Stimulated activated CD4-positive, alpha-beta T cell treated with anti-CD3 and anti-CD28 coated beads, Interleukin-12 subunit alpha, Interleukin-12 subunit beta, amount 100 ng/mL, for 48 hours (primary cell): ENCODE measurements around the gene U2AF2.

Source experiments
- DNase-seq, 3 donors: peaks; one replicate each; pipeline ENCODE4 v3.0.0-alpha.2; 2020; ENCODE audit warnings: low read depth in 2 of 3, low spot score in 1 of 3

Gene U2AF2

GRCh38 chr19:55643003-55643886 lies 11.6 kb upstream of the U2AF2 start, which contains the start of gene ZNF581:
ZNF581 (plus strand) TSS chr19:55643649; CDS start chr19:55644572, 923 bp downstream.
- peak; percentile 76 to 81 (median 80) for DNase-seq

GRCh38 chr19:55643887-55644176 lies 11.0 kb upstream of the U2AF2 start:
- no peak for DNase-seq

- no peak for DNase-seq
These were observed 10.5 kb upstream of the U2AF2 start for GRCh38 chr19:55644191-55644833.

- DNase-seq, result no peak
These were observed 9.9 kb upstream of the U2AF2 start for GRCh38 chr19:55644842-55645511.

GRCh38 chr19:55645512-55645881 lies 9.3 kb upstream of the U2AF2 start:
- DNase-seq, result no peak

- no peak for DNase-seq
These were observed 7.7 kb upstream of the U2AF2 start for GRCh38 chr19:55646889-55647731.

GRCh38 chr19:55647732-55648584 lies 6.9 kb upstream of the U2AF2 start, which contains the start of gene CCDC106:
CCDC106 (plus strand) TSS chr19:55648212; CDS start chr19:55649047, 835 bp downstream.
- no peak for DNase-seq

GRCh38 chr19:55648585-55649267 lies 6.1 kb upstream of the U2AF2 start:
- DNase-seq, result no peak

- DNase-seq, result no peak
These were observed 5.3 kb upstream of the U2AF2 start for GRCh38 chr19:55649268-55650125.

GRCh38 chr19:55650126-55650557 lies 4.7 kb upstream of the U2AF2 start:
- no peak for DNase-seq

GRCh38 chr19:55650602-55651230 lies 4.1 kb upstream of the U2AF2 start:
- DNase-seq, result no peak

GRCh38 chr19:55651236-55651635 lies 3.6 kb upstream of the U2AF2 start:
- DNase-seq, result no peak

GRCh38 chr19:55652311-55653128 lies 2.3 kb upstream of the U2AF2 start:
- DNase-seq, result no peak

- peak; percentile 93 to 95 (median 94) for DNase-seq
These were observed 1.0 kb upstream of the U2AF2 start for GRCh38 chr19:55653651-55654322.

- DNase-seq, result peak; percentile 98 to 99 (median 98)
These were observed 440 bp upstream of the U2AF2 start for GRCh38 chr19:55654323-55654867.

- no peak for DNase-seq
These were observed 809 bp downstream of the U2AF2 start for GRCh38 chr19:55655648-55656040.
